Activated gamma-delta T cell treated with anti-CD3 and anti-CD28 coated beads, Interleukin-2, amount 50 U/mL, for 16 hours (primary cell): ENCODE data around the gene PDLIM4.

Experiments used
- DNase-seq: peaks from one replicate; pipeline ENCODE4 v3.0.0-alpha.2; 2020; ENCODE audit warnings: low read depth

Gene PDLIM4

GRCh38 chr5:132227485-132228240 is 29.8 kb upstream of the PDLIM4 start, which contains the start of gene P4HA2:
Gene P4HA2 (minus strand): TSS chr5:132227853. CDS start chr5:132218626, 9,227 bp downstream.
- no peak for DNase-seq

- DNase-seq = no peak
Observed at GRCh38 chr5:132228241-132229035, 29.1 kb upstream of the PDLIM4 start.

- no peak for DNase-seq
Observed at GRCh38 chr5:132229236-132229635, 28.3 kb upstream of the PDLIM4 start.

- no peak for DNase-seq
Observed at GRCh38 chr5:132230871-132231270, 26.6 kb upstream of the PDLIM4 start.

GRCh38 chr5:132232465-132232864 is 25.0 kb upstream of the PDLIM4 start:
- DNase-seq = no peak

GRCh38 chr5:132233081-132233480 is 24.4 kb upstream of the PDLIM4 start:
- no peak for DNase-seq

- no peak for DNase-seq
Observed at GRCh38 chr5:132233811-132234683, 23.4 kb upstream of the PDLIM4 start.

- no peak for DNase-seq
Observed at GRCh38 chr5:132234684-132235062, 22.8 kb upstream of the PDLIM4 start.

- no peak for DNase-seq
Observed at GRCh38 chr5:132235340-132235739, 22.2 kb upstream of the PDLIM4 start.

GRCh38 chr5:132237141-132237540 is 20.4 kb upstream of the PDLIM4 start:
- no peak for DNase-seq

- DNase-seq = no peak
Observed at GRCh38 chr5:132237670-132238069, 19.8 kb upstream of the PDLIM4 start.

- peak; percentile 73 for DNase-seq
Observed at GRCh38 chr5:132238169-132238744, 19.2 kb upstream of the PDLIM4 start.

GRCh38 chr5:132238901-132239500 is 18.5 kb upstream of the PDLIM4 start:
- no peak for DNase-seq

- no peak for DNase-seq
Observed at GRCh38 chr5:132239776-132240175, 17.7 kb upstream of the PDLIM4 start.

- DNase-seq = no peak
Observed at GRCh38 chr5:132243366-132243977, 14.0 kb upstream of the PDLIM4 start.

GRCh38 chr5:132245593-132245992 is 11.9 kb upstream of the PDLIM4 start:
- no peak for DNase-seq

- no peak for DNase-seq
Observed at GRCh38 chr5:132246806-132247205, 10.7 kb upstream of the PDLIM4 start.

GRCh38 chr5:132250547-132250946 is 6.9 kb upstream of the PDLIM4 start:
- DNase-seq = no peak

GRCh38 chr5:132251220-132251725 is 6.2 kb upstream of the PDLIM4 start:
- DNase-seq = no peak

- no peak for DNase-seq
Observed at GRCh38 chr5:132253008-132253441, 4.5 kb upstream of the PDLIM4 start.
